Duodenal mucosa (tissue), 2 donors: ENCODE data around the gene GPC3.

Experiments
- H3K27ac ChIP-seq: one replicate; pipeline ENCODE4 v1.7.0; 2013; ENCODE audit warnings: low read depth, low read length
- H3K27me3 ChIP-seq, 2 donors: one replicate each; pipeline ENCODE4 v1.7.0; 2013; ENCODE audit warnings: low read length in 2 of 2, control low read depth in 1 of 2; ENCODE audit not compliant: insufficient read depth in 2 of 2, control insufficient read depth in 1 of 2
- H3K36me3 ChIP-seq, 2 donors: one replicate each; pipeline ENCODE4 v1.7.0; 2013; ENCODE audit warnings: low read length in 2 of 2, control low read depth in 1 of 2; ENCODE audit not compliant: insufficient read depth in 2 of 2, control insufficient read depth in 1 of 2
- H3K4me1 ChIP-seq, 2 donors: one replicate each; pipeline ENCODE4 v1.7.0; 2013; ENCODE audit warnings: low read length in 2 of 2, control low read depth in 1 of 2; ENCODE audit not compliant: insufficient read depth in 2 of 2, control insufficient read depth in 1 of 2
- H3K4me3 ChIP-seq, 2 donors: one replicate each; pipeline ENCODE4 v1.7.0; 2013; ENCODE audit warnings: low read length in 2 of 2, low read depth in 1 of 2
- H3K9ac ChIP-seq, 2 donors: one replicate each; pipeline ENCODE4 v1.7.0; 2013; ENCODE audit warnings: low read length in 2 of 2, low read depth in 1 of 2
- H3K9me3 ChIP-seq, 2 donors: one replicate each; pipeline ENCODE4 v1.7.0; 2013; ENCODE audit warnings: low read length in 2 of 2, control low read depth in 1 of 2; ENCODE audit not compliant: control insufficient read depth in 1 of 2

The GPC3 gene

DNA sequence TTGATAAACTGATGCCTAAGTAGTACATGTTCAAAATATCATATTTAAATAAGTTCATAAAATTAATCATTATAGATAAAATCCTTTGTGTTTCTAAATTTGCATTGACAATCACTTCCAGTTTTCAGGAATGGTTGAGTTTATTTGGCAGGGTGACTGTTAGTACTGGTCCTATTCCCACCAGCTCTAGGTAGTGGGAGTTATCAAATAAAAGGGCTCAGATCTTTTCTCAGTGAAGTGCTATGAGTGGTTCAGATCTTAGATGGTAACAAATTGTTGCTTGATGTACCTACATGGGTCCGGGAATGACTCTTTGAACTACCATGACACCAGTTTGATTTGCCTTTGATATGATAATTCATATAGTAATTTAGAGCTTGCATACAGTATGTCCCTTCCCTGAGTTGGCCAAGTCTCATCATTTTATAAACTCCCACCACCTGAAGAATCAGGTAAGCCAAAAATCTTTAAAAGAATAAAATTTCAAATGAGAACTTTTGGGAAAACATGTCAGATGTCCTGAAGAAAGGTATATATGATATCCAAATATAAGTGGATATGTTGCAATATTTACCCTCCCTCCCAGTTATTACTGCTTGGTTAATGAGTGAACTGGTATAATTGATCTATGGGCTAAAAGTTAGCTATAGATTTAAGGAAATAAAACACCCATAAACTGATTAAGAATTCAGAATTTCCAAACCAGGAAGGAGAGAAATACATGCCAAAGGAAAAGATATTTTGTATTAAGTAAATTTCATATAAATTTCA lies 28.6 kb downstream of the GPC3 start:
- Histone ChIP-seq H3K9ac (no peak overlapping the region), H3K27me3 (no peaks in the 10 kb centered on the region)

DNA sequence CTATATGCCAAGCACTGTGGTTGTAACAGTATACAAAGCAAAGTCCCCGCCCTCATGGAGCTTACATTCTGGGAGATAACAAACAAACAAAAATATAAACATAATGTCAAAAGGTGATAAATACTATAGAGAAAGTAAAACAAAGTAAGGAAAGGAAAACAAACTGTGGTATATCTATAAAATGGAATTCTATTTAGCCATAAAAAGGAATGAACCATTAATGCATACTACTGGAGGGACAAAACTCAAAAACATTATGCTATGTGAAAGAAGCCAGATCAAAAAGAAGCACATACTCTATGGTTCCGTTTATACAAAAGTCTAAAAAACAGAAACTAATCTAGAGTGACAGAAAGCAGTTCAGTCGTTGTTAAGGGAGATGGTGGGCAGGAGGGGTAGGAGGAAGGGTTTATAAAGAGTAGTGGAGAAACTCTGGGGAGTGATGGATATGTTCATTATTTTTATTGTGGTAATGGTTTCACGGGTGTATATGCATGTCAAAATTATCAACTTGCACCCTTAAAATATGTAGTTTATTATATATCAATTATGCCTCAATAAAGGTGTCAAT lies 31.5 kb downstream of the GPC3 start:
- no peaks in the 10 kb centered on the region for H3K27me3 ChIP-seq
- no peaks in the 10 kb centered on the region for H3K36me3 ChIP-seq
- H3K4me1 ChIP-seq: no peaks in the 10 kb centered on the region
- H3K4me3 ChIP-seq: no peak overlapping the region
- no peak overlapping the region for H3K9ac ChIP-seq
- no peak overlapping the region for H3K27ac ChIP-seq
- no peaks in the 10 kb centered on the region for H3K9me3 ChIP-seq

More for the DNA sequence above, 28.6 kb downstream of the GPC3 start:
- Histone ChIP-seq H3K36me3 (no peaks in the 10 kb centered on the region), H3K27ac (no peak overlapping the region), H3K9me3 (no peaks in the 10 kb centered on the region), H3K4me3 (no peak overlapping the region), H3K4me1 (no peaks in the 10 kb centered on the region)

GRCh38 chrX:133953078-133953477 lies 32.3 kb downstream of the GPC3 start:
- Histone ChIP-seq H3K27ac (no peak overlapping the region), H3K4me1 (no peaks in the 10 kb centered on the region), H3K9ac (no peak overlapping the region), H3K27me3 (no peaks in the 10 kb centered on the region), H3K36me3 (no peaks in the 10 kb centered on the region), H3K4me3 (no peak overlapping the region), H3K9me3 (no peaks in the 10 kb centered on the region)

DNA sequence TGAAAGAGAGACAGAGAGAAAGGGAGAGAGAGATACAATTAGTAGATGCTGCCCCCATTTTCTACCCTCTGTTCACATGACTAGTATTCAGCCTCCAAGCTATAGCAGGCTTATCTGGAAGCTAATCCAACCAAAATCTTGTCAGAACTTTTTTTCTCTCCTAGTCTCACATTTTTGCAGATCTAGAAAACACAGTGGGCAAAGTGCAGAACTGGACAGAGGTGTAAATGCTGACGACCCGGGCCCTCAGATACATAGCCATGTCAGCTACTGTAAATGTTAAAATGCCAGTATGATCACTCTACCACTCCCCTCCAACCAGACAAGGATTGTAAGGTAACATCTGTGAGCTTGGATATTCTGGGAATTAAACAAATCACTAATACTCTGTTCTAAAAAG lies 34.3 kb downstream of the GPC3 start:
- H3K4me3 ChIP-seq: no peak overlapping the region
- no peaks in the 10 kb centered on the region for H3K36me3 ChIP-seq
- no peaks in the 10 kb centered on the region for H3K27me3 ChIP-seq
- no peak overlapping the region for H3K9ac ChIP-seq
- H3K27ac ChIP-seq: no peak overlapping the region
- no peaks in the 10 kb centered on the region for H3K4me1 ChIP-seq
- no peaks in the 10 kb centered on the region for H3K9me3 ChIP-seq

- Histone ChIP-seq H3K27ac (no peak overlapping the region), H3K27me3 (no peaks in the 10 kb centered on the region), H3K36me3 (no peaks in the 10 kb centered on the region), H3K9ac (no peak overlapping the region), H3K4me1 (no peaks in the 10 kb centered on the region), H3K9me3 (no peaks in the 10 kb centered on the region), H3K4me3 (no peak overlapping the region)
Observed at GRCh38 chrX:133950214-133950613, 35.2 kb downstream of the GPC3 start.

GRCh38 chrX:133948895-133949294 lies 36.5 kb downstream of the GPC3 start:
- H3K9ac ChIP-seq: no peak overlapping the region
- H3K9me3 ChIP-seq: no peaks in the 10 kb centered on the region

GRCh38 chrX:133947996-133948395 lies 37.4 kb downstream of the GPC3 start:
- H3K27ac ChIP-seq: no peak overlapping the region
- no peaks in the 10 kb centered on the region for H3K4me1 ChIP-seq
- H3K27me3 ChIP-seq: no peaks in the 10 kb centered on the region
- H3K9me3 ChIP-seq: no peaks in the 10 kb centered on the region
- H3K4me3 ChIP-seq: no peak overlapping the region
- H3K36me3 ChIP-seq: no peaks in the 10 kb centered on the region
- no peak overlapping the region for H3K9ac ChIP-seq

More at GRCh38 chrX:133948895-133949294, 36.5 kb downstream of the GPC3 start:
- H3K4me3 ChIP-seq: no peak overlapping the region
- H3K4me1 ChIP-seq: no peaks in the 10 kb centered on the region
- no peak overlapping the region for H3K27ac ChIP-seq
- H3K27me3 ChIP-seq: no peaks in the 10 kb centered on the region
- no peaks in the 10 kb centered on the region for H3K36me3 ChIP-seq

- Histone ChIP-seq H3K4me1 (no peaks in the 10 kb centered on the region), H3K9ac (no peak overlapping the region), H3K27me3 (no peaks in the 10 kb centered on the region), H3K4me3 (no peak overlapping the region), H3K27ac (no peak overlapping the region), H3K36me3 (no peaks in the 10 kb centered on the region), H3K9me3 (no peaks in the 10 kb centered on the region)
Observed at GRCh38 chrX:133947022-133947421, 38.4 kb downstream of the GPC3 start.

DNA sequence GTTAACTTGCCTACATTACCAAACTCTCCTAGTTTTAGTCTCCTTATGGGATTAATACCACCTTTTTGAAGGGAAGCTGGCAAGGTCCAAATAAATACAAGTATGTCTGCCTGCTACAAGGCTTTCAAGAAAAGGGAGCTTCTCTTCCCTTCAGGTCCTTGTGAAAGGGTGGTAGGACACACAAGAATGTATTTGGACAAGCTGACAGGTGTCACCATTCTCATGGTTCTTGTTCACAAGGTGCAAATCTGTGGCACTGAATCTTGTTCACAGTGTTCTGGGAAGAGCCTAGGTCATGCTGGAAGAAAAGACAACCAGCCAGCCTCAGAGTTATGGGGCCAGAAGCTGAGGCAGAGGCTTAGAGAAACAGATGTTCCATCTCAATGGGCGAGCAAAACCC lies 41.9 kb downstream of the GPC3 start:
- H3K9me3 ChIP-seq: no peaks in the 10 kb centered on the region
- no peak overlapping the region for H3K9ac ChIP-seq
- H3K4me1 ChIP-seq: no peaks in the 10 kb centered on the region
- no peaks in the 10 kb centered on the region for H3K36me3 ChIP-seq
- H3K27me3 ChIP-seq: no peaks in the 10 kb centered on the region
- H3K27ac ChIP-seq: no peak overlapping the region
- H3K4me3 ChIP-seq: no peak overlapping the region

DNA sequence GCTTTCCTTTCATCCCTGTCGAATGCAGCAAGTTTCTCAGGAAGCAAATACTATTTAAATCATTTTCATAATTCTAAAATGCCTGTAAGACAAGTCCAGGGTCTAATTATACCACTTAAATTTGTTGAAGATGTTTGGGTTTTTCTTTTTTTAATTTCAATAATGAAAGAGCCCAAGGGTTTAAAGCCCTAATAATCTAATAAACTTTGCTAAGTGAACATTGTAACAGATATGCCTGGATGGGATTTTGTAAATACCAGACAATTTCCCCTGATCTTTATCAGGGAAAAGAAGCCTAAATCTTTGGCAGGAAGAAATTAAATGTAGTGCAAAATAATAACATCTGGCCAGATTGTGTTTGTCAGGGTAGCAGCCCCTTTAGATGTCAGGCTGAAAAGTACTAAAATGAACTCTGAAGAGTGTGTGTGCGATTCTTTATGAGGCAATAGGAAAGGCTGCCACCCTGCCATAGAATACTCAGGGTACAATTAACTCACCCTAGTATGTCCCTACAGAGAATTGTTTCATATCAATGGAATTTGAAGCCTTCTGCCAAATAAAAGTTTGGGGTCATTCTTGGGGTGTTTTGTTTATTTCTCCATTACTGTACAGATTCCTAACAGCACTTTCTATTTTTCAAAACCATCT lies 45.6 kb downstream of the GPC3 start:
- no peak overlapping the region for H3K27ac ChIP-seq
- H3K4me1 ChIP-seq: no peaks in the 10 kb centered on the region
- no peaks in the 10 kb centered on the region for H3K9me3 ChIP-seq
- H3K27me3 ChIP-seq: no peaks in the 10 kb centered on the region
- no peaks in the 10 kb centered on the region for H3K36me3 ChIP-seq
- no peak overlapping the region for H3K9ac ChIP-seq
- H3K4me3 ChIP-seq: no peak overlapping the region
